Muscle layer of duodenum (tissue), 2 donors: ENCODE results near the gene PRKCI.
"Not testable (repeated sequence)": the region's sequence is repeated elsewhere in the genome, so short reads cannot be mapped to it uniquely, and the experiment has no call there.

Source experiments
- H3K27ac ChIP-seq: one replicate; pipeline ENCODE4 v1.7.0; 2013; ENCODE audit warnings: mild to moderate bottlenecking, low read length
- H3K27me3 ChIP-seq: one replicate; pipeline ENCODE4 v1.7.0; 2013; ENCODE audit warnings: low read depth, mild to moderate bottlenecking, control low read depth, low read length
- H3K36me3 ChIP-seq, 2 donors: one replicate each; pipeline ENCODE4 v1.7.0; 2013; ENCODE audit warnings: low read length in 2 of 2, control low read depth in 1 of 2, mild to moderate bottlenecking in 1 of 2; ENCODE audit not compliant: insufficient read depth in 2 of 2, control insufficient read depth in 1 of 2
- H3K4me1 ChIP-seq, 2 donors: one replicate each; pipeline ENCODE4 v1.7.0; 2013; ENCODE audit warnings: low read length in 2 of 2, mild to moderate bottlenecking in 2 of 2, control low read depth in 1 of 2, moderate library complexity in 1 of 2; ENCODE audit not compliant: insufficient read depth in 2 of 2, control insufficient read depth in 1 of 2
- H3K4me3 ChIP-seq, 2 donors: one replicate each; pipeline ENCODE4 v1.7.0; 2013; ENCODE audit warnings: low read length in 2 of 2, low read depth in 1 of 2, mild to moderate bottlenecking in 1 of 2
- H3K9me3 ChIP-seq, 2 donors: one replicate each; pipeline ENCODE4 v1.7.0; 2013; ENCODE audit warnings: low read length in 2 of 2, control low read depth in 1 of 2, mild to moderate bottlenecking in 1 of 2; ENCODE audit not compliant: control insufficient read depth in 1 of 2
- donor health status: healthy.

The PRKCI gene

GRCh38 chr3:170203457-170203856 is 18.8 kb upstream of the PRKCI start:
- no peaks in the 10 kb centered on the region for H3K4me1 ChIP-seq
- H3K27me3 ChIP-seq: no peaks in the 10 kb centered on the region
- no peak overlapping the region for H3K4me3 ChIP-seq
- no peaks in the 10 kb centered on the region for H3K36me3 ChIP-seq
- no peak overlapping the region for H3K27ac ChIP-seq
- H3K9me3 ChIP-seq: no peaks in the 10 kb centered on the region

- Histone ChIP-seq H3K4me3 (no peak overlapping the region), H3K36me3 (no peaks in the 10 kb centered on the region), H3K27ac (no peak overlapping the region), H3K9me3 (no peaks in the 10 kb centered on the region), H3K27me3 (no peaks in the 10 kb centered on the region), H3K4me1 (no peaks in the 10 kb centered on the region)
These were observed 18.2 kb upstream of the PRKCI start for GRCh38 chr3:170204023-170204472.

DNA sequence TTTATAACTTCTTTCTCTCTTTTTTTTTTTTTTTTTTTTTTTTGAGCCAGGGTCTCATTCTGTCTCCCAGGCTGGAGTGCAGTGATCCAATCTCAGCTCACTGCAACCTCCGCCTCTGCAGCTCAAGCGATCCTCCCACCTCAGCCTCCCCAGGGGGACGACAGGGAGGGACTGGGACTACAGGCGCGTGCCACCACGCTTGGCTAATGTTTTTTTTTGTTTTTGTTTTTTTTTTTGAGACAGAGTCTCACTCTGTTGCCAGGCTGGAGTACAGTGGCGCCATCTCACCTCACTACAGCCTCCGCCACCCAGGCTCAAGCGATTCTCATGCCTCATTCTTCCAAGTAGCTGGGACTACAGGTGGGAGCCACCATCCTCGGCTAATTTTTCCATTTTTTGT is 17.7 kb upstream of the PRKCI start:
- no peak overlapping the region for H3K4me3 ChIP-seq
- no peaks in the 10 kb centered on the region for H3K9me3 ChIP-seq
- H3K27me3 ChIP-seq: no peaks in the 10 kb centered on the region
- H3K36me3 ChIP-seq: no peaks in the 10 kb centered on the region
- no peaks in the 10 kb centered on the region for H3K4me1 ChIP-seq
- no peak overlapping the region for H3K27ac ChIP-seq

DNA sequence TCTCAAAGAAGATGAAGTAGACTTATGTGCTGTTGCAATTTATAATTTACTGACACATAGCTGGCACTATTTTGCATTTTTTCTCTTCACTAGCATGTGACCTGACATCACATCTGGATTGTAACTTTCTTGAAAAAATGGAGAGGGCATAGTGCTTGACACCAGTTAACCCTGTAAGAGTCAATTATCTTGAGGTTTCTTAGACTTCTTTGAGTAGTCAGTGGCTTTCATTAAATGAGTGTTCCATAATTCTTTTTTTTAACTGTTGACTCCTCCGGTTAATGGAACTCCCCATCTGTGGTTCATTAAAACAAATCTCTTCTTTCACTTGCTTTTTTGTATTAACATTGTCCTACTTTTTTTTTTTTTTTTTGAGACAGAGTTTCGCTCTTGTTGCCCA is 16.9 kb upstream of the PRKCI start:
- Histone ChIP-seq H3K4me1 (no peaks in the 10 kb centered on the region), H3K36me3 (no peaks in the 10 kb centered on the region), H3K4me3 (no peak overlapping the region), H3K27me3 (no peaks in the 10 kb centered on the region), H3K9me3 (no peaks in the 10 kb centered on the region), H3K27ac (no peak overlapping the region)

DNA sequence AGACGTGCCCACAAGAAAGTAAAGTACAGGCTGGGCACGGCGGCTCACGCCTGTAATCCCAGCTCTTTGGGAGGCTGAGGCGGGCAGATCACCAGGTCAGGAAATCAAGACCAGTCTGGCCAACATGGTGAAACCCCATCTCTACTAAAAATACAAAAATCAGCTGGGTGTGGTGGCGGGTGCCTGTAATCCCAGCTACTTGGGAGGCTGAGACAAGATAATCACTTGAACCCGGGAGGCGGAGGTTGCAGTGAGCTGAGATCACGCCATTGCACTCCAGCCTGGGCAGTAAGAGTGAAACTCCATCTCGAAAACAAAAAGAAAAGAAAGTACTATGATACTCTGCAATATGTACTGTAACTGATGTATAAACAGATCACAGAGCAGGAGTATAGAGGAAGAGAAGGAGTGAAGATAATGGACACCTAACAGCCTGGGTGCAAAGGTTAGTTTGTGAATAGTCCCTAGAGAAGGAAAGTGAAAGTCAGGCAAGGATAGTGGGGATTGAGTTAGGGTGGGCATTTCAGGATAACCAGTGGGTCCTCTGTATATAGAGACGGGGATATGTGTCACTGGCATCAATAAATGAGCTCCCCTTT is 16.0 kb upstream of the PRKCI start:
- H3K27me3 ChIP-seq, H3K27ac ChIP-seq: not testable (repeated sequence)

GRCh38 chr3:170207717-170208116 is 14.5 kb upstream of the PRKCI start:
- no peaks in the 10 kb centered on the region for H3K9me3 ChIP-seq
- no peak overlapping the region for H3K27ac ChIP-seq
- H3K4me3 ChIP-seq: no peak overlapping the region
- no peaks in the 10 kb centered on the region for H3K27me3 ChIP-seq
- no peaks in the 10 kb centered on the region for H3K36me3 ChIP-seq
- no peaks in the 10 kb centered on the region for H3K4me1 ChIP-seq

More for the DNA sequence above, 16.0 kb upstream of the PRKCI start:
- not testable (repeated sequence) for H3K4me3 ChIP-seq, H3K9me3 ChIP-seq, H3K4me1 ChIP-seq, H3K36me3 ChIP-seq

DNA sequence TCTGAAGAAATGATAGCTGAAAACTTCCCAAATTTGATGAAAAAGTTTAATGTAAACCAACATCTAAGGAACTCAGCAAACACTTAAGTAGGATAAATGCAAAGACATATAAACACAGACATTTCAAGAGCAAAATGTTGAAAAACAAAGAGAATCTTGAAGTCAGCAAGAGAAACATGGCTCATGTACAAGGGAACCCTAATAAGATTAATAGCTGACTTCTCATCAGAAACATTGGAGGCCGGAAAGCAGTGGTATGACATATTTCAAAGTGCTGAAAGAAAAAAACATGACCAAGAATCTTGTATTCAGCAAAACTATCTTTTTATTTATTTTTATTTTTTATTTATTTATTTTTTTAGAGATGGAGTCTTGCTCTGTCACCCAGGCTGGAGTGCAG is 10.6 kb upstream of the PRKCI start:
- H3K9me3 ChIP-seq: no peaks in the 10 kb centered on the region
- H3K27me3 ChIP-seq: no peaks in the 10 kb centered on the region
- no peak overlapping the region for H3K27ac ChIP-seq
- no peak overlapping the region for H3K4me3 ChIP-seq
- no peaks in the 10 kb centered on the region for H3K4me1 ChIP-seq
- H3K36me3 ChIP-seq: no peaks in the 10 kb centered on the region

GRCh38 chr3:170219850-170220249 is 2.4 kb upstream of the PRKCI start:
- H3K27me3 ChIP-seq: no peaks in the 10 kb centered on the region
- no peaks in the 10 kb centered on the region for H3K36me3 ChIP-seq
- no peak overlapping the region for H3K27ac ChIP-seq
- H3K4me1 ChIP-seq: no peaks in the 10 kb centered on the region
- H3K4me3 ChIP-seq: no peak overlapping the region
- H3K9me3 ChIP-seq: no peaks in the 10 kb centered on the region

- Histone ChIP-seq H3K9me3 (no peaks in the 10 kb centered on the region), H3K4me3 (no peak overlapping the region), H3K27ac (no peak overlapping the region), H3K36me3 (no peaks in the 10 kb centered on the region), H3K4me1 (no peaks in the 10 kb centered on the region), H3K27me3 (no peaks in the 10 kb centered on the region)
These were observed 1.4 kb upstream of the PRKCI start for GRCh38 chr3:170220871-170221270.

DNA sequence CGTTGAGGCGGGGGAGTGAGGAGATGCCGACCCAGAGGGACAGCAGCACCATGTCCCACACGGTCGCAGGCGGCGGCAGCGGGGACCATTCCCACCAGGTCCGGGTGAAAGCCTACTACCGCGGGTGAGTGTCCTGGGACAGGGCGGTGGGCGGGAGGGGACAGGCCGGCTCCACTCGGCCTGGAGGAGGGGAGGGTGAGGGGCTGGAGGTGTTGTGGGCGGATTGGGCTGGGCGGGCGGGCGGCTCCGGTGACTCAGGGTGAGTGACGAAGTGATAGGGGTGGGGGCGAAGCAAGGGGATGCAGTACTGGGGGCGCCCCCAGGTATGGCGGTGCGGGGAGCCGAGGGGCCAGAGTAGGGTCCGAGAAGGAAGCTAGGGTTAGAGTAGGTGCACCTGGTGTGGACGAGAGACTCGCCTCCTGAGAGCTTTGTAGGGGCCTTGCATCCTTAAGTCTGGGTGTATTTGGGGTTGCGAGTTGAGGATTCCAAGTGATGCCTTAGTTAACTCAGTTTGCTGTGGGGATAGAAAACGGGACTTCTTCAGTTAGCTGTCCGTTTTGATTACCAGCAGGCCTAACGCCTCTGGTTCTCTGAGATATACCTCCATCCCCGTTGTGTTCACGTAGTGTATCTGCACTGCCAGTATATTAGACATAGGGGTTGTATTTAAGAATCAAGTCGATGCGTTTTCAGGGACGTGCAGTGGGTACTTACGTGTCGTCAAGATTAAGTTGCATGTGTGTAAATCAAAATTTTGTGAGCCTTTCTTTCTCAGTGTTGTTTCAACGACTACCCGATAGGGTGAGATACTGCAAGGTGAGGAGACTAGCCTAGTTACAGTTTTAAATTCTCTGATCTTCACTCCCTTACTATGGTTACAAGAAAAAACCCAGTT is 670 bp downstream of the PRKCI start:
- no peaks in the 10 kb centered on the region for H3K36me3 ChIP-seq
- H3K4me1 ChIP-seq: no peaks in the 10 kb centered on the region
- peak overlapping the region; percentile 65 to 92 for H3K4me3 ChIP-seq
- no peaks in the 10 kb centered on the region for H3K27me3 ChIP-seq
- H3K9me3 ChIP-seq: no peaks in the 10 kb centered on the region
- peak overlapping the region; percentile 77 for H3K27ac ChIP-seq

GRCh38 chr3:170225166-170225565 is 2.9 kb downstream of the PRKCI start:
- Histone ChIP-seq H3K4me1 (no peaks in the 10 kb centered on the region), H3K27ac (no peak overlapping the region), H3K36me3 (no peaks in the 10 kb centered on the region), H3K9me3 (no peaks in the 10 kb centered on the region), H3K4me3 (no peak overlapping the region), H3K27me3 (no peaks in the 10 kb centered on the region)
